ENCODE results near the gene FBN2.
"Not testable (repeated sequence)": the region's sequence is repeated elsewhere in the genome, so short reads cannot be mapped to it uniquely, and the experiment has no call there.

FBN2 gene

GRCh38 chr5:128328446-128328845 is 209.6 kb downstream of the FBN2 start:
- Histone ChIP-seq H3K27me3 (ENCODE audit: control insufficient read depth, insufficient read depth, low read length) (no peaks in the 10 kb centered on the region), H3K36me3 (ENCODE audit: control insufficient read depth, insufficient read depth, low read length) (no peaks in the 10 kb centered on the region), H3K4me3 (ENCODE audit: low read depth, low read length) (no peak overlapping the region), H3K9me3 (ENCODE audit: control insufficient read depth, insufficient read depth, low read length) (no peaks in the 10 kb centered on the region), H3K9ac (ENCODE audit: low read depth, low read length) (no peak overlapping the region), H3K4me1 (ENCODE audit: control insufficient read depth, insufficient read depth, low read length) (no peaks in the 10 kb centered on the region)

GRCh38 chr5:128328007-128328406 is 210.0 kb downstream of the FBN2 start:
- no peaks in the 10 kb centered on the region for H3K9me3 ChIP-seq (ENCODE audit: control insufficient read depth, insufficient read depth, low read length)
- H3K9ac ChIP-seq (ENCODE audit: low read depth, low read length), result no peak overlapping the region
- no peaks in the 10 kb centered on the region for H3K4me1 ChIP-seq (ENCODE audit: control insufficient read depth, insufficient read depth, low read length)
- no peaks in the 10 kb centered on the region for H3K27me3 ChIP-seq (ENCODE audit: control insufficient read depth, insufficient read depth, low read length)
- H3K4me3 ChIP-seq (ENCODE audit: low read depth, low read length), result no peak overlapping the region
- H3K36me3 ChIP-seq (ENCODE audit: control insufficient read depth, insufficient read depth, low read length), result no peaks in the 10 kb centered on the region

- not testable (repeated sequence) for H3K27me3 ChIP-seq (ENCODE audit: control insufficient read depth, insufficient read depth, low read length); H3K4me1 ChIP-seq (ENCODE audit: control insufficient read depth, insufficient read depth, low read length); H3K9ac ChIP-seq (ENCODE audit: low read depth, low read length); H3K9me3 ChIP-seq (ENCODE audit: control insufficient read depth, insufficient read depth, low read length); H3K4me3 ChIP-seq (ENCODE audit: low read depth, low read length); H3K36me3 ChIP-seq (ENCODE audit: control insufficient read depth, insufficient read depth, low read length)
Measured at GRCh38 chr5:128321418-128321817, 216.6 kb downstream of the FBN2 start.

- H3K36me3 ChIP-seq (ENCODE audit: control insufficient read depth, insufficient read depth, low read length), result no peaks in the 10 kb centered on the region
- H3K9me3 ChIP-seq (ENCODE audit: control insufficient read depth, insufficient read depth, low read length), result no peaks in the 10 kb centered on the region
- no peak overlapping the region for H3K9ac ChIP-seq (ENCODE audit: low read depth, low read length)
- H3K4me1 ChIP-seq (ENCODE audit: control insufficient read depth, insufficient read depth, low read length), result no peaks in the 10 kb centered on the region
- H3K27me3 ChIP-seq (ENCODE audit: control insufficient read depth, insufficient read depth, low read length), result no peaks in the 10 kb centered on the region
- no peak overlapping the region for H3K4me3 ChIP-seq (ENCODE audit: low read depth, low read length)
Measured at GRCh38 chr5:128318691-128319090, 219.4 kb downstream of the FBN2 start.

DNA sequence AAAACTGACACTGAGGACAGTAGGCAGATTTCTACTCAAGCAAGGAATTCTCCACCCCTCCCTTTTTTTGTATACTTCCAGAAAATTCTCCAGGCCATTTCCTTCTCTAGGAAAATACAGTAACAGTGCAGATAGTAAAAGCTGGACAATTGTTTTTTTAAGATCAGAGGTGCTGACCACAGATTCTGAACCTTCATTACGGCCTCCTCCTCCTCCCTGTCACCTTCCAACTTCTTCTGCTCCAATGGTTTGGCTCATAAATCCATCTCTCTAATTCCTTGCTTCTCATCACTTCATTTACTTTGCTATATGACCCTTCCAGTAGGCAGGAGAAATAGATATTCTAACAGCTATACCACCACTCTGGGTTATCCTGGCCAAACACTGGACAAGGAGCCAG is 220.6 kb downstream of the FBN2 start:
- H3K4me1 ChIP-seq (ENCODE audit: control insufficient read depth, insufficient read depth, low read length), result no peaks in the 10 kb centered on the region
- no peaks in the 10 kb centered on the region for H3K9me3 ChIP-seq (ENCODE audit: control insufficient read depth, insufficient read depth, low read length)
- H3K36me3 ChIP-seq (ENCODE audit: control insufficient read depth, insufficient read depth, low read length), result no peaks in the 10 kb centered on the region
- H3K9ac ChIP-seq (ENCODE audit: low read depth, low read length), result no peak overlapping the region
- H3K4me3 ChIP-seq (ENCODE audit: low read depth, low read length), result no peak overlapping the region
- H3K27me3 ChIP-seq (ENCODE audit: control insufficient read depth, insufficient read depth, low read length), result no peaks in the 10 kb centered on the region

DNA sequence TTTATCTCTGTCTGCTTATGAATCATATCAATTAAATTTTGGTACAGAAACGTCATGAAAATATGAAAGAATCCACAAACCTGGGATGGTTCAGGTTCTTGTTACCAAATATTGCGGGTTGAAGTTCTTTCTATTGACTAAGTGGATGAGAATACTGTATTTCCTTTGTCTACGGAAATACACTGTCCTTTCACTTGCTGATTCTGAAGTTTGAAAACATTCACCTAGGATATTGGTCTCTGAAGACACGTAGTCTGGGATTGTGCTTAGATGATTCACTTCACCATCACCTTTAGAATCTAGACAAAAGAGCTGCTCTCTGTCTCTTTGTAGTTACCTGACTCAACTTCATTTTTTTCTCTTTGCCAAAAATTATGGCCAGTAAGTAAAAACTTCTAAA is 222.4 kb downstream of the FBN2 start:
- Histone ChIP-seq H3K4me1 (ENCODE audit: control insufficient read depth, insufficient read depth, low read length) (no peaks in the 10 kb centered on the region), H3K9ac (ENCODE audit: low read depth, low read length) (no peak overlapping the region), H3K9me3 (ENCODE audit: control insufficient read depth, insufficient read depth, low read length) (no peaks in the 10 kb centered on the region), H3K36me3 (ENCODE audit: control insufficient read depth, insufficient read depth, low read length) (no peaks in the 10 kb centered on the region), H3K4me3 (ENCODE audit: low read depth, low read length) (no peak overlapping the region), H3K27me3 (ENCODE audit: control insufficient read depth, insufficient read depth, low read length) (no peaks in the 10 kb centered on the region)

DNA sequence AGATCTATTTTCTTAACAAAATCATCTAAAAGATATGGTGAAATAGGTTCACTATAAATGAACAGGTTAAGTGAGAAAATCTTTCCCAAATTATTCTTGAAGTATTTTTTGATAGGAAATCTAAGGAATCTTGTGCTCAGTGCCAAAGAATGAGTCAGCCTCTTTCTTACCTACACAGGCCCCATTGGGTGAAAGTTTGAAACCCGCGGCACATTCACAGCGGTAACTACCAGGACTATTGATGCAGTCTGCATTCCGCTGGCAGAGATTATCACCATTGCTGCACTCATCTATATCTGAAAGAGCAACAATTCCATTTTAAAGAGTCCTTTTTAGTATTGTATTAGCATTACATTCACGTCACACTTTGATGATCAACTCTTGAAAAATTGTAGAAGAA is 232.7 kb downstream of the FBN2 start:
- Histone ChIP-seq H3K4me3 (ENCODE audit: low read depth, low read length) (no peak overlapping the region), H3K27me3 (ENCODE audit: control insufficient read depth, insufficient read depth, low read length) (no peaks in the 10 kb centered on the region), H3K4me1 (ENCODE audit: control insufficient read depth, insufficient read depth, low read length) (peaks cover 3% of the 10 kb centered on the region), H3K9ac (ENCODE audit: low read depth, low read length) (no peak overlapping the region), H3K36me3 (ENCODE audit: control insufficient read depth, insufficient read depth, low read length) (no peaks in the 10 kb centered on the region), H3K9me3 (ENCODE audit: control insufficient read depth, insufficient read depth, low read length) (no peaks in the 10 kb centered on the region)

DNA sequence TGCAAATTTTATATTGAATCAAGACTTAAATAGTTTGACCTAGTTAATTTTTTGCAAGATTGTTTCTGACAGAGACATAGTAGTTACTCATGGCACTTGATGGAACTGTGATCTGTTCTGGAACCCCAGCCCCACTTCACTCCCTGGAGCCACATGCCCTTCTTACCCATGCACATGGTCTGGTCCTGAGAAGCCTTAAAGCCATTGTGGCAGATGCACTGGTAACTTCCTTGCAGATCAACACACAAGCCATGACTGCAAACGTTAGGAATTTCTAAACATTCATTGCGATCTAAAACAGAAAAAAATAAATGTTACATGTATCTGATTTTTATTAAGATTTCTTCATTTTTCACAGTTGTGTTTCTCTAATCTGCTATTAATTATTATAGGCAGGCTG is 233.3 kb downstream of the FBN2 start:
- H3K9me3 ChIP-seq (ENCODE audit: control insufficient read depth, insufficient read depth, low read length), result no peaks in the 10 kb centered on the region
- no peaks in the 10 kb centered on the region for H3K36me3 ChIP-seq (ENCODE audit: control insufficient read depth, insufficient read depth, low read length)
- H3K27me3 ChIP-seq (ENCODE audit: control insufficient read depth, insufficient read depth, low read length), result no peaks in the 10 kb centered on the region
- no peak overlapping the region for H3K9ac ChIP-seq (ENCODE audit: low read depth, low read length)
- no peak overlapping the region for H3K4me3 ChIP-seq (ENCODE audit: low read depth, low read length)
- peaks cover 3% of the 10 kb centered on the region for H3K4me1 ChIP-seq (ENCODE audit: control insufficient read depth, insufficient read depth, low read length)

- Histone ChIP-seq H3K4me1 (ENCODE audit: control insufficient read depth, insufficient read depth, low read length) (peaks cover 3% of the 10 kb centered on the region), H3K4me3 (ENCODE audit: low read depth, low read length) (no peak overlapping the region), H3K36me3 (ENCODE audit: control insufficient read depth, insufficient read depth, low read length) (no peaks in the 10 kb centered on the region), H3K9me3 (ENCODE audit: control insufficient read depth, insufficient read depth, low read length) (no peaks in the 10 kb centered on the region), H3K9ac (ENCODE audit: low read depth, low read length) (no peak overlapping the region), H3K27me3 (ENCODE audit: control insufficient read depth, insufficient read depth, low read length) (no peaks in the 10 kb centered on the region)
Measured at GRCh38 chr5:128304088-128304487, 234.0 kb downstream of the FBN2 start.

- Histone ChIP-seq H3K9me3 (ENCODE audit: control insufficient read depth, insufficient read depth, low read length) (no peaks in the 10 kb centered on the region), H3K36me3 (ENCODE audit: control insufficient read depth, insufficient read depth, low read length) (no peaks in the 10 kb centered on the region), H3K4me3 (ENCODE audit: low read depth, low read length) (no peak overlapping the region), H3K9ac (ENCODE audit: low read depth, low read length) (no peak overlapping the region), H3K4me1 (ENCODE audit: control insufficient read depth, insufficient read depth, low read length) (peaks cover 3% of the 10 kb centered on the region), H3K27me3 (ENCODE audit: control insufficient read depth, insufficient read depth, low read length) (no peaks in the 10 kb centered on the region)
Measured at GRCh38 chr5:128303593-128303992, 234.5 kb downstream of the FBN2 start.

GRCh38 chr5:128300181-128300580 is 237.9 kb downstream of the FBN2 start:
- no peaks in the 10 kb centered on the region for H3K9me3 ChIP-seq (ENCODE audit: control insufficient read depth, insufficient read depth, low read length)
- peaks cover 3% of the 10 kb centered on the region for H3K4me1 ChIP-seq (ENCODE audit: control insufficient read depth, insufficient read depth, low read length)
- H3K27me3 ChIP-seq (ENCODE audit: control insufficient read depth, insufficient read depth, low read length), result no peaks in the 10 kb centered on the region
- no peak overlapping the region for H3K4me3 ChIP-seq (ENCODE audit: low read depth, low read length)
- no peak overlapping the region for H3K9ac ChIP-seq (ENCODE audit: low read depth, low read length)
- H3K36me3 ChIP-seq (ENCODE audit: control insufficient read depth, insufficient read depth, low read length), result no peaks in the 10 kb centered on the region

DNA sequence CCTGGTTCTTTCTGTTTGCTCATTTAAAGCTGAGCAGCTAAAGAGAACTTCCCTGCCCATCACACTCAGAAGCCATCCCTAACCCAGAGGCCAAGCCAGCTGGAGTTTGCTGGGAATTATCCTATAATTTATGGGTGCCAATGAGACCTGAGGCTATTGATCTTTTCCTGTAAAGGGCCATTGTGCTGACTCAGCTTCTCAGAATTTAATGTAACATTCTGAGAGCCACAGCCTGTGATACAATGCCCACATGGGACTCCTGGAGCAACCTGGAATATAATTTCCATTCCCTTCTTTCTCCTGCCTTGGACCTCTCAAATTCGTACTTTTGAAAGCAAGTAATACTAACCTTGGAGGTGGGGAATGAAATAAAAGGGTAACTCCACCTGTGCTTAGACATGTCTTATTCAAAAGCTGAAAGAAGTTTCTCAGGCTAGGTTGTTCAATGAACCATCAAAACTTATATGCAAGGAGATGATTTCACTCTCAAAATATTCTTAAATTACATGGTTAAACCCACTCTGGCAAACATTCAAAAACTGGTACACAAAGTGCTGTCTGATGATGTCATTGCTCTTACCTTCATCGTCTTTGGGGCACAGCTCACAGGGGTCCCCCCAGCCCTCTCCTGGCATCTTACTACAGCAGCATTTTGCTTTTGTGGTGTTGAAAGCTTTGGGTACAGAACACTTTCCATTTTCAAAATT is 247.7 kb downstream of the FBN2 start:
- no peaks in the 10 kb centered on the region for H3K9me3 ChIP-seq (ENCODE audit: control insufficient read depth, insufficient read depth, low read length)
- H3K36me3 ChIP-seq (ENCODE audit: control insufficient read depth, insufficient read depth, low read length), result no peaks in the 10 kb centered on the region
- no peak overlapping the region for H3K4me3 ChIP-seq (ENCODE audit: low read depth, low read length)
- no peaks in the 10 kb centered on the region for H3K4me1 ChIP-seq (ENCODE audit: control insufficient read depth, insufficient read depth, low read length)
- no peak overlapping the region for H3K9ac ChIP-seq (ENCODE audit: low read depth, low read length)
- no peaks in the 10 kb centered on the region for H3K27me3 ChIP-seq (ENCODE audit: control insufficient read depth, insufficient read depth, low read length)

Data from iPS-15b (cell line).